Liver (tissue), 9 donors: ENCODE data around the gene PTPN14. TPM values are rescaled to one million over a fixed set of nuclear protein-coding genes. Genes with fewer than 3 reads are reported as not detected.

Source experiments
- DNase-seq: peaks from one replicate; pipeline ENCODE4 v3.0.0-alpha.2; 2017; ENCODE audit warnings: low spot score
- H3K27ac ChIP-seq, 2 donors: one replicate each; pipeline ENCODE4 v1.7.0; 2013; ENCODE audit warnings: inconsistent platforms in 2 of 2, low read length in 2 of 2, control low read depth in 1 of 2, low read depth in 1 of 2, mild to moderate bottlenecking in 1 of 2
- H3K27me3 ChIP-seq, 4 donors: one replicate each; pipeline versions ENCODE4 v1.6.1 to v1.7.0; 2013; ENCODE audit warnings: low read length in 3 of 4, inconsistent platforms in 1 of 4, mild to moderate bottlenecking in 1 of 4, moderate library complexity in 1 of 4; ENCODE audit not compliant: control insufficient read depth in 4 of 4, insufficient read depth in 4 of 4
- H3K36me3 ChIP-seq, 4 donors: one replicate each; pipeline versions ENCODE4 v1.6.1 to v1.7.0; 2013; ENCODE audit warnings: low read length in 3 of 4, mild to moderate bottlenecking in 3 of 4, low read depth in 1 of 4, moderate library complexity in 1 of 4; ENCODE audit not compliant: control insufficient read depth in 4 of 4, insufficient read depth in 3 of 4
- H3K4me1 ChIP-seq, 4 donors: one replicate each; pipeline versions ENCODE4 v1.6.1 to v1.7.0; 2013; ENCODE audit warnings: low read length in 3 of 4, mild to moderate bottlenecking in 3 of 4, moderate library complexity in 1 of 4; ENCODE audit not compliant: control insufficient read depth in 4 of 4, insufficient read depth in 4 of 4
- H3K4me3 ChIP-seq, 3 donors: one replicate each; pipeline versions ENCODE4 v1.6.1 to v1.7.0; 2013; ENCODE audit warnings: low read length in 3 of 3, control low read depth in 1 of 3, low read depth in 1 of 3, mild to moderate bottlenecking in 1 of 3
- H3K9ac ChIP-seq, 2 donors: one replicate each; pipeline ENCODE4 v1.7.0; 2013; ENCODE audit warnings: low read length in 2 of 2, mild to moderate bottlenecking in 2 of 2, moderate library complexity in 2 of 2, control low read depth in 1 of 2, low read depth in 1 of 2
- H3K9me3 ChIP-seq, 4 donors: one replicate each; pipeline versions ENCODE4 v1.6.1 to v1.7.0; 2013; ENCODE audit warnings: low read length in 3 of 4; ENCODE audit not compliant: control insufficient read depth in 4 of 4
- EGR1 ChIP-seq, 2 donors: IDR thresholded peaks; 2 replicates each; pipeline ENCODE4 v1.6.1; 2016 to 2018; ENCODE audit warnings: antibody characterized with exemption in 2 of 2, low read depth in 2 of 2
- FOXA1 ChIP-seq: IDR thresholded peaks from 2 replicates; pipeline ENCODE4 v1.6.1; 2016; ENCODE audit warnings: antibody characterized with exemption
- FOXA2 ChIP-seq: IDR thresholded peaks from 2 replicates; pipeline ENCODE4 v1.6.1; 2016; ENCODE audit warnings: antibody characterized with exemption
- HNF4A ChIP-seq, 2 donors: conservative IDR thresholded peaks; 2 replicates each; pipeline ENCODE4 v1.6.1; 2016; ENCODE audit warnings: antibody characterized with exemption in 2 of 2, mild to moderate bottlenecking in 2 of 2
- HNF4G ChIP-seq: IDR thresholded peaks from 2 replicates; pipeline ENCODE4 v1.6.1; 2016; ENCODE audit warnings: antibody characterized with exemption
- JUND ChIP-seq, 2 donors: IDR thresholded peaks; 2 replicates each; pipeline ENCODE4 v1.6.1; 2016; ENCODE audit warnings: antibody characterized with exemption in 2 of 2
- NR2F2 ChIP-seq: IDR thresholded peaks from 2 replicates; pipeline ENCODE4 v1.6.1; 2016; ENCODE audit warnings: antibody characterized with exemption
- RAD21 ChIP-seq, 2 donors: IDR thresholded peaks; 2 replicates each; pipeline ENCODE4 v1.6.1; 2016; ENCODE audit warnings: antibody characterized with exemption in 2 of 2, mild to moderate bottlenecking in 2 of 2
- RXRA ChIP-seq, 2 donors: IDR thresholded peaks; 2 replicates each; pipeline ENCODE4 v1.6.1; 2017 to 2018; ENCODE audit warnings: antibody characterized with exemption in 2 of 2, mild to moderate bottlenecking in 1 of 2
- SP1 ChIP-seq: IDR thresholded peaks from 2 replicates; pipeline ENCODE4 v1.6.1; 2018; ENCODE audit warnings: antibody characterized with exemption, mild to moderate bottlenecking
- TAF1 ChIP-seq: conservative IDR thresholded peaks from 2 replicates; pipeline ENCODE4 v1.6.1; 2016; ENCODE audit warnings: antibody characterized with exemption, mild to moderate bottlenecking
- YY1 ChIP-seq: IDR thresholded peaks from 2 replicates; pipeline ENCODE4 v1.6.1; 2016; ENCODE audit warnings: antibody characterized with exemption, mild to moderate bottlenecking
- ZBTB33 ChIP-seq: IDR thresholded peaks from 2 replicates; pipeline ENCODE4 v1.6.1; 2016; ENCODE audit warnings: antibody characterized with exemption
- WGBS: extraction: QIAGEN DNeasy Blood & Tissue Kit; methylation state at CpG from one replicate; pipeline ENCODE4 v1.1.7; 2013; 5-methylcytosine and 5-hydroxymethylcytosine counted together
- polyA plus RNA-seq, 2 donors: library from polyadenylated mRNA; stranded (reverse) in 1 of 2; unstranded in 1 of 2; fragments of 200-250 nt in 1 of 2; fragments of >200 nt in 1 of 2; fragmentation: Nextera tagmentation in 1 of 2; extraction: Ambion mirVana in 1 of 2; gene quantifications; one replicate each; pipeline versions ENCODE4 v1.2.1 to v1.2.3, GENCODE V29; 2013 to 2015
- total RNA-seq, 2 donors: library from RNA; depleted of rRNA; stranded (reverse); fragments of >200 nt; gene quantifications; one replicate each; pipeline ENCODE4 v1.2.3, GENCODE V29; 2014
- TF ChIP-seq, protein P1 (sequence below): IDR thresholded peaks from 2 replicates; pipeline ENCODE4 v1.6.1; 2016; ENCODE audit warnings: antibody characterized with exemption
- TF ChIP-seq, protein P2 (sequence below): IDR thresholded peaks from 2 replicates; pipeline ENCODE4 v1.6.1; 2016; ENCODE audit warnings: antibody characterized with exemption, mild to moderate bottlenecking
- TF ChIP-seq, protein P3 (sequence below): IDR thresholded peaks from 2 replicates; pipeline ENCODE4 v1.6.1; 2016; ENCODE audit warnings: antibody characterized with exemption
- TF ChIP-seq, protein P4 (sequence below): fragments of 150-350 bp; IDR thresholded peaks from 2 replicates; pipeline ENCODE4 v1.5.1; 2017; ENCODE audit warnings: improper control_type of control experiment, low read depth, low read length; ENCODE audit not compliant: missing input control
- donor health status: healthy.
- donor health status: healthy.
- donor health status: healthy.
- donor health status: healthy.
- donor health status: healthy.

PTPN14 gene
- total and polyA plus RNA-seq, 4 donors: 0.54 to 3.2 (median 1.5) TPM

GRCh38 chr1:214470132-214470531 is 81.3 kb downstream of the PTPN14 start:
- H3K36me3 ChIP-seq: no peaks in the 10 kb centered on the region
- peaks cover 0 to 4% (median 2%) of the 10 kb centered on the region in 4 donors for H3K27me3 ChIP-seq
- TF ChIP-seq TAF1: no peak
- TF ChIP-seq, protein P1, sequence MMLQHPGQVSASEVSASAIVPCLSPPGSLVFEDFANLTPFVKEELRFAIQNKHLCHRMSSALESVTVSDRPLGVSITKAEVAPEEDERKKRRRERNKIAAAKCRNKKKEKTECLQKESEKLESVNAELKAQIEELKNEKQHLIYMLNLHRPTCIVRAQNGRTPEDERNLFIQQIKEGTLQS: no peak
- TF ChIP-seq SP1: no peak
- TF ChIP-seq, protein P2, sequence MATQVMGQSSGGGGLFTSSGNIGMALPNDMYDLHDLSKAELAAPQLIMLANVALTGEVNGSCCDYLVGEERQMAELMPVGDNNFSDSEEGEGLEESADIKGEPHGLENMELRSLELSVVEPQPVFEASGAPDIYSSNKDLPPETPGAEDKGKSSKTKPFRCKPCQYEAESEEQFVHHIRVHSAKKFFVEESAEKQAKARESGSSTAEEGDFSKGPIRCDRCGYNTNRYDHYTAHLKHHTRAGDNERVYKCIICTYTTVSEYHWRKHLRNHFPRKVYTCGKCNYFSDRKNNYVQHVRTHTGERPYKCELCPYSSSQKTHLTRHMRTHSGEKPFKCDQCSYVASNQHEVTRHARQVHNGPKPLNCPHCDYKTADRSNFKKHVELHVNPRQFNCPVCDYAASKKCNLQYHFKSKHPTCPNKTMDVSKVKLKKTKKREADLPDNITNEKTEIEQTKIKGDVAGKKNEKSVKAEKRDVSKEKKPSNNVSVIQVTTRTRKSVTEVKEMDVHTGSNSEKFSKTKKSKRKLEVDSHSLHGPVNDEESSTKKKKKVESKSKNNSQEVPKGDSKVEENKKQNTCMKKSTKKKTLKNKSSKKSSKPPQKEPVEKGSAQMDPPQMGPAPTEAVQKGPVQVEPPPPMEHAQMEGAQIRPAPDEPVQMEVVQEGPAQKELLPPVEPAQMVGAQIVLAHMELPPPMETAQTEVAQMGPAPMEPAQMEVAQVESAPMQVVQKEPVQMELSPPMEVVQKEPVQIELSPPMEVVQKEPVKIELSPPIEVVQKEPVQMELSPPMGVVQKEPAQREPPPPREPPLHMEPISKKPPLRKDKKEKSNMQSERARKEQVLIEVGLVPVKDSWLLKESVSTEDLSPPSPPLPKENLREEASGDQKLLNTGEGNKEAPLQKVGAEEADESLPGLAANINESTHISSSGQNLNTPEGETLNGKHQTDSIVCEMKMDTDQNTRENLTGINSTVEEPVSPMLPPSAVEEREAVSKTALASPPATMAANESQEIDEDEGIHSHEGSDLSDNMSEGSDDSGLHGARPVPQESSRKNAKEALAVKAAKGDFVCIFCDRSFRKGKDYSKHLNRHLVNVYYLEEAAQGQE: no peak
- no peak for TF ChIP-seq ZBTB33
- TF ChIP-seq FOXA1: no peak
- no peak for TF ChIP-seq HNF4G
- TF ChIP-seq RXRA (IDR thresholded peaks at IDR 0.05): no peak
- TF ChIP-seq YY1: no peak
- no peaks in the 10 kb centered on the region for H3K9me3 ChIP-seq
- WGBS: 94% methylated on average over 3 of the region's 3 CpGs
- no peaks in the 10 kb centered on the region for H3K4me1 ChIP-seq
- H3K9ac ChIP-seq: no peak overlapping the region
- no peak overlapping the region for H3K27ac ChIP-seq
- DNase-seq: no peak
- no peak overlapping the region for H3K4me3 ChIP-seq

DNA sequence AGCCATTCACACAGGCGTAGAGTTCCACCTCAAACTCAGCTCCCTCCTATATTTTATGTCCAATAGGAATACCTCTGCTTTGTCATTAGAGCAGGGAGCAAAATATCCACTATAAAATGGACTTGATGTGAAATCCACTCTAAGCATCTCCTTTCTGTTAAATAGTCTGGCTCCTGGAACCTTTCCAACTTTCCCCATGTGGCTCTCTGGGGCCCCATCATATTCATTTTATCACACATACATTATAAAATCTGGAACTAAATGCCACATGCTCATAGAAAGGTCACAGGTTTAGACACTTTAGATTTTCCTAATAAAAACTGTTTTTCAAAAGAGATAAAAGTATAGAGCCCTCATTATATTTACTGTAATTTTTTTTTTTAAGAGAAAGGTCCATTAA is 82.1 kb downstream of the PTPN14 start:
- Histone ChIP-seq H3K27me3 (peaks cover 0 to 4% (median 2%) of the 10 kb centered on the region in 4 donors), H3K4me1 (no peaks in the 10 kb centered on the region), H3K36me3 (no peaks in the 10 kb centered on the region), H3K9me3 (no peaks in the 10 kb centered on the region), H3K9ac (no peak overlapping the region), H3K4me3 (no peak overlapping the region), H3K27ac (no peak overlapping the region)
- no peak for DNase-seq
- 94% methylated on average over 1 of the region's 1 CpG for WGBS
- TF ChIP-seq, protein P1: no peak
- TF ChIP-seq FOXA2: no peak
- no peak for TF ChIP-seq FOXA1
- no peak for TF ChIP-seq RAD21 (IDR thresholded peaks at IDR 0.05)
- TF ChIP-seq, protein P2: no peak
- TF ChIP-seq, protein P3, sequence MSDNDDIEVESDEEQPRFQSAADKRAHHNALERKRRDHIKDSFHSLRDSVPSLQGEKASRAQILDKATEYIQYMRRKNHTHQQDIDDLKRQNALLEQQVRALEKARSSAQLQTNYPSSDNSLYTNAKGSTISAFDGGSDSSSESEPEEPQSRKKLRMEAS: no peak
- TF ChIP-seq EGR1 (IDR thresholded peaks at IDR 0.05; ENCODE audit: low read depth in 2 of 2): no peak
- no peak for TF ChIP-seq SP1
- TF ChIP-seq JUND (IDR thresholded peaks at IDR 0.05): no peak
- no peak for TF ChIP-seq HNF4G
- no peak for TF ChIP-seq NR2F2
- TF ChIP-seq RXRA (IDR thresholded peaks at IDR 0.05): no peak
- TF ChIP-seq, protein P4, sequence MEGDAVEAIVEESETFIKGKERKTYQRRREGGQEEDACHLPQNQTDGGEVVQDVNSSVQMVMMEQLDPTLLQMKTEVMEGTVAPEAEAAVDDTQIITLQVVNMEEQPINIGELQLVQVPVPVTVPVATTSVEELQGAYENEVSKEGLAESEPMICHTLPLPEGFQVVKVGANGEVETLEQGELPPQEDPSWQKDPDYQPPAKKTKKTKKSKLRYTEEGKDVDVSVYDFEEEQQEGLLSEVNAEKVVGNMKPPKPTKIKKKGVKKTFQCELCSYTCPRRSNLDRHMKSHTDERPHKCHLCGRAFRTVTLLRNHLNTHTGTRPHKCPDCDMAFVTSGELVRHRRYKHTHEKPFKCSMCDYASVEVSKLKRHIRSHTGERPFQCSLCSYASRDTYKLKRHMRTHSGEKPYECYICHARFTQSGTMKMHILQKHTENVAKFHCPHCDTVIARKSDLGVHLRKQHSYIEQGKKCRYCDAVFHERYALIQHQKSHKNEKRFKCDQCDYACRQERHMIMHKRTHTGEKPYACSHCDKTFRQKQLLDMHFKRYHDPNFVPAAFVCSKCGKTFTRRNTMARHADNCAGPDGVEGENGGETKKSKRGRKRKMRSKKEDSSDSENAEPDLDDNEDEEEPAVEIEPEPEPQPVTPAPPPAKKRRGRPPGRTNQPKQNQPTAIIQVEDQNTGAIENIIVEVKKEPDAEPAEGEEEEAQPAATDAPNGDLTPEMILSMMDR: no peak
- TF ChIP-seq ZBTB33: no peak
- no peak for TF ChIP-seq HNF4A (conservative IDR thresholded peaks at IDR 0.05)
- no peak for TF ChIP-seq YY1
